ENCODE results near the gene SH3GL3.

The SH3GL3 gene

DNA sequence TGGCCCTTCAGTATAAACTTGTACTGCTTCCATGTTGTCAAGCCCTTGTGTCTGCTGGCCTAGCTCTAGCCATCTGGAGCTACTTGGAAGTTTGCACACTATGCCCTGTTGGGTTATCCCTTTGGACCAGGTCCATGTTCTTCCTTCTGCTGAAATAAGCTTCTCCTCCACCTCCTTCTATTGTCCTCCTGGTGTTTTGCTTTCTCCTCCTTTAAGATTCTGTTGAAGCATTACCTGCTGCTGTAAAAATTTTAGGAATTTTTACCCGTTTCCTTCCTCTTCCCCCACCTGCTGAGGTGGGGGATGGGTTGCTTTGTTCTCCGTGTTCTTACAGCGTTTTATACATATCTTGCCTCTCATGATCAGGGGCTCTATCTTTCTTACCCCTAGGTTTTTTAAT lies 51.7 kb downstream of the SH3GL3 start:
- Histone ChIP-seq H3K4me3 (ENCODE audit: low read length) (no peak overlapping the region), H3K27ac (ENCODE audit: low read length) (no peak overlapping the region), H3K27me3 (ENCODE audit: control insufficient read depth, insufficient read depth, low read length) (no peaks in the 10 kb centered on the region), H3K9me3 (ENCODE audit: control insufficient read depth, insufficient read depth, low read length) (no peaks in the 10 kb centered on the region; the same call in 1 of the 2 replicates), H3K36me3 (ENCODE audit: control insufficient read depth, insufficient read depth, low read length) (no peaks in the 10 kb centered on the region), H3K4me1 (ENCODE audit: control insufficient read depth, insufficient read depth, low read length) (peaks cover 3% of the 10 kb centered on the region; the same call in 1 of the 2 replicates)
- no CpG with 5 or more reads among the region's 3 CpGs for WGBS (ENCODE audit: insufficient coverage, insufficient read length)
- DNase-seq (ENCODE audit: low read depth, low spot score): peak; percentile 45

DNA sequence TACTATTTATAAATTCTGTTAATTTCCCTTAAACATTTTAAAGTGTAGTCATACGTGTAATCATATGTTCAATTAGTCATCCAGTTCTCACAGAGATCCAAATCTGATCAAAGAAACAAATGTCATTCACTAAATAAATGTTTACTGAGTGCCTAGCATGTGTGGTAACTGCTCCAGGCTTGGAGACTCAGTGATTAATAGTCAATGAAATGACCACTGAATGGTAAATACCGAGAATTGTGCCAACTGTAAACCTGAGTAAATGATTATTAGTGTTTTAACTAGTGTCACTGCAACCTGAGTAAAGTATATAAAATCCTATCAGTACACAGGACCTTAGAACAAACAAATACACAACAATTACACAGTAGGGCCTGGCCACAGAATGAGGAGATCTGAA lies 52.3 kb downstream of the SH3GL3 start:
- H3K9me3 ChIP-seq (ENCODE audit: control insufficient read depth, insufficient read depth, low read length): no peaks in the 10 kb centered on the region; the same call in 1 of the 2 replicates
- H3K36me3 ChIP-seq (ENCODE audit: control insufficient read depth, insufficient read depth, low read length): no peaks in the 10 kb centered on the region
- H3K27me3 ChIP-seq (ENCODE audit: control insufficient read depth, insufficient read depth, low read length): no peaks in the 10 kb centered on the region
- no peak overlapping the region for H3K4me3 ChIP-seq (ENCODE audit: low read length)
- no peak overlapping the region for H3K27ac ChIP-seq (ENCODE audit: low read length)
- no peak for DNase-seq (ENCODE audit: low read depth, low spot score)
- no CpG with 5 or more reads among the region's 2 CpGs for WGBS (ENCODE audit: insufficient coverage, insufficient read length)
- peaks cover 4% of the 10 kb centered on the region; the same call in 1 of the 2 replicates for H3K4me1 ChIP-seq (ENCODE audit: control insufficient read depth, insufficient read depth, low read length)

DNA sequence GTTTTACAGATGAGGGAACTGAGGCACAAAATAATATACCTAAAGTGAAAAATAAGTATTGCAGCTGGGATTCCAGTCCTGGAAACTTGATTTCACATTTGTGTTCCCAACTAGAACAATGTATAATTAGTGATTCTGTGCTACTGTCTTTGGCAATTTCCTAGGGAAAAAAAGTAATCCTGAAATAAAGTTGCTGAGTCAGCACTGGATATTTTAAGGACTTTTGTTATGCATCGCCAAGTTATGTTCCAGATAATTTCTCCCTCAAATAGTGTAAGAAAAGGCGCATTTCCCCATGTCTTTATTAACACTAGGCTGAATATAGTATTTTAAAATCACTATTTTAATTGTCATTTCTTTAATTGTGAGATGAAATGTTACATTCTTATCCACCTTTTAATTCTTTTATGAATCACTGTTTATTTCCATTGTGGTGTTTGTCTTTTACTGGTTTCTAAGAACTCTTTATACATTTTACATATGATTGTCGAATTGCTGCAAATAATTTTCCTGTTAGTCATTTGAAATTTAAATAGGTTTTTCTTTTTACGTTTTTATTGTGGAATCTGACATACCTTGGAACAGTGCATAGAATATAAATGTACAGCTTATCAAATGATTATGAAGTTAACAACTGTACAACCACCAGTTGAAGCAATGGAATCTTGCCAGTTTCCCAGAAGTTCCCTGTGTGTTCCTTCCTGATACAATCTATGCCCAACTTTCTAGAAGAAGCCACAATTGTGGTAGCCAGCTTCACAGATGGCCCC lies 56.6 kb downstream of the SH3GL3 start:
- Histone ChIP-seq H3K9me3 (ENCODE audit: control insufficient read depth, insufficient read depth, low read length) (no peaks in the 10 kb centered on the region), H3K4me3 (ENCODE audit: low read length) (no peak overlapping the region)
- WGBS (ENCODE audit: insufficient coverage, insufficient read length): no CpG with 5 or more reads among the region's 4 CpGs

DNA sequence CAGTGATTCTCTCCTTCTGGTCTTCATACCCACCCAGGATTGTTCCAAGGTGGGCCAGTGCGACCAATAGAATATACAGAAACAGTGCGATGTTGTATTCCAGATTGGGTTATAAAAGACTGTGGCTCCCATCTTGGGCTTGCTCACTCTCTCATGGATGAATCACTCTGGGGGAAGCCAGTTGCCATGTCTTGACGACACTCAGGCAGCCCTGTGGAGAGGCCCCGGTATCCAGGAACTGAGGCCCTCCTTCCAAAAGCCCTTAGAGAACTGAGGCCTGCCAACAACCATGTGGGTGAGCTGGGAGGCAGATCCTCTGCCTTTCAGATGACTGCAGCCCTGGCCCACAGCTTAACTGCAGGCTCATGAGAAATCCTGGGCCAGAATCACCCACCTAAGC lies 57.2 kb downstream of the SH3GL3 start:
- WGBS (ENCODE audit: insufficient coverage, insufficient read length): no CpG with 5 or more reads among the region's 4 CpGs
- no peak overlapping the region for H3K27ac ChIP-seq (ENCODE audit: low read length)

More for the DNA sequence above, 56.6 kb downstream of the SH3GL3 start:
- no peaks in the 10 kb centered on the region for H3K27me3 ChIP-seq (ENCODE audit: control insufficient read depth, insufficient read depth, low read length)
- H3K4me1 ChIP-seq (ENCODE audit: control insufficient read depth, insufficient read depth, low read length): peaks cover 3% of the 10 kb centered on the region; the same call in 1 of the 2 replicates
- no peak overlapping the region for H3K27ac ChIP-seq (ENCODE audit: low read length)
- no peak for DNase-seq (ENCODE audit: low read depth, low spot score)
- no peaks in the 10 kb centered on the region for H3K36me3 ChIP-seq (ENCODE audit: control insufficient read depth, insufficient read depth, low read length)

DNA sequence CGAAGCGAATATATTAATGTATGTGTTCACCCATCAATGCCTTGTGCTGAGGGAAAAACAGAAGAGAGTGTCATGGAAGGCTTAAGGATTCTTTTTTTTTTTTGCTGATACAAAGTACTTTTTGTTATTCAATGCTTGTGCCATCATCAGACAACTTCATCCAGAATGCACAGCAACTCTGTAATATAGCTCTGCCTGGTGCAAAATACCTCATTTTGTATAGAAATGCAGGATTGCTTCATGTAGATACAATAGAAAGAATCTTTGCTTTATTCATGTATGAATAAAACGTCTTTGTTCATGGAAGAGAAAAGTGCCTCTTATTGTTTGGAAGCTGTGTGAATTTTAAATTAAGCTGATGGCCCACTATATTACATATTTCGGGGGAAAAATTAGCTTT lies 62.9 kb downstream of the SH3GL3 start:
- Histone ChIP-seq H3K36me3 (ENCODE audit: control insufficient read depth, insufficient read depth, low read length) (no peaks in the 10 kb centered on the region), H3K4me1 (ENCODE audit: control insufficient read depth, insufficient read depth, low read length) (peaks cover 2% of the 10 kb centered on the region; the same call in 1 of the 2 replicates), H3K27ac (ENCODE audit: low read length) (no peak overlapping the region), H3K27me3 (ENCODE audit: control insufficient read depth, insufficient read depth, low read length) (no peaks in the 10 kb centered on the region), H3K4me3 (ENCODE audit: low read length) (no peak overlapping the region), H3K9me3 (ENCODE audit: control insufficient read depth, insufficient read depth, low read length) (no peaks in the 10 kb centered on the region)
- no peak for DNase-seq (ENCODE audit: low read depth, low spot score)
- no CpG with 5 or more reads among the region's 4 CpGs for WGBS (ENCODE audit: insufficient coverage, insufficient read length)

More for the DNA sequence above, 57.2 kb downstream of the SH3GL3 start:
- H3K4me1 ChIP-seq (ENCODE audit: control insufficient read depth, insufficient read depth, low read length): peaks cover 3% of the 10 kb centered on the region; the same call in 1 of the 2 replicates
- H3K4me3 ChIP-seq (ENCODE audit: low read length): no peak overlapping the region
- no peaks in the 10 kb centered on the region for H3K36me3 ChIP-seq (ENCODE audit: control insufficient read depth, insufficient read depth, low read length)
- H3K27me3 ChIP-seq (ENCODE audit: control insufficient read depth, insufficient read depth, low read length): no peaks in the 10 kb centered on the region
- no peaks in the 10 kb centered on the region for H3K9me3 ChIP-seq (ENCODE audit: control insufficient read depth, insufficient read depth, low read length)
- DNase-seq (ENCODE audit: low read depth, low spot score): no peak

DNA sequence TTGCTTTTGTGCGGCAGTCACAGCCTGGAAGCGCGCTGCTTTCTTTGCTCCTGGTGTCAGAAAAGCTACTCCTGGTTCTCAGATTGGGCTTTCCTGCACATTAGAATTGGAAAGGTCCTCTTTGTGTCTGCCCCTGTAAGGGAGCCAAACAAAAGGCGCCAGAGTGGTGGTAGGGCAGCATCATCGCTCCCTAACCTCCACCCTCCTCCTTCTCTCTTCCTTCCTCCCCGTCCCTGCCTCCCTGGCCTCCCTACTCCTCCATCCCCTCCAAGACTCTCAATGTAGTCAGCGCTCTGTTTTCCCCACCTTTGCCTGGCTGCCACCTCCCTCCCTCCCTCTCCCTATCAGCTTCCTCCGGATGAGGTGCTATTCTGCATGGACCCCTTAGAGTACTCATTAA lies 65.3 kb downstream of the SH3GL3 start:
- DNase-seq (ENCODE audit: low read depth, low spot score): no peak
- Histone ChIP-seq H3K27me3 (ENCODE audit: control insufficient read depth, insufficient read depth, low read length) (no peaks in the 10 kb centered on the region), H3K4me3 (ENCODE audit: low read length) (no peak overlapping the region), H3K27ac (ENCODE audit: low read length) (no peak overlapping the region), H3K9me3 (ENCODE audit: control insufficient read depth, insufficient read depth, low read length) (no peaks in the 10 kb centered on the region), H3K4me1 (ENCODE audit: control insufficient read depth, insufficient read depth, low read length) (peaks cover 2% of the 10 kb centered on the region; the same call in 1 of the 2 replicates), H3K36me3 (ENCODE audit: control insufficient read depth, insufficient read depth, low read length) (no peaks in the 10 kb centered on the region)
- no CpG with 5 or more reads among the region's 8 CpGs for WGBS (ENCODE audit: insufficient coverage, insufficient read length)

DNA sequence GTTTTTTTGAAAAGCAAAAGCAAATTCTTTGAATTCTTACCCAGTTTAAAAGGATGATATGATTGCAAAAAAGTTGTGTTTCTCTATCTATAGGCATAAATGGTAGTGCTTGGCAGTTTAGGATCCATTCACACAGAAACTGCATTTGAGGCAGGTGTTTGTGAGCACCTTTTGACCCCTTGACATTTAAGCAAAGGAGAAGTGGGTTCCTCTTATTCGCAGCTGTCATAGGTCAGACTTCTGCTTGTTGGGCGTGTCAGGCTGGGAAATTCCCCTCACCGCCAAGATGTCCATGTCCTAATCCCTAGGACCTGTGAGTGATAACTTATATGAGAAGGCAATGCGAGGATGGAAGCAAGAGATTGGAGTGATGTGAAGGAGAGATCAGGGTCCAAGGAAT lies 67.4 kb downstream of the SH3GL3 start:
- no peaks in the 10 kb centered on the region for H3K9me3 ChIP-seq (ENCODE audit: control insufficient read depth, insufficient read depth, low read length)
- WGBS (ENCODE audit: insufficient coverage, insufficient read length): no CpG with 5 or more reads among the region's 4 CpGs
- no peaks in the 10 kb centered on the region for H3K36me3 ChIP-seq (ENCODE audit: control insufficient read depth, insufficient read depth, low read length)
- no peak for DNase-seq (ENCODE audit: low read depth, low spot score)
- peaks cover 2% of the 10 kb centered on the region; the same call in 1 of the 2 replicates for H3K4me1 ChIP-seq (ENCODE audit: control insufficient read depth, insufficient read depth, low read length)
- H3K27me3 ChIP-seq (ENCODE audit: control insufficient read depth, insufficient read depth, low read length): no peaks in the 10 kb centered on the region
- H3K4me3 ChIP-seq (ENCODE audit: low read length): no peak overlapping the region
- H3K27ac ChIP-seq (ENCODE audit: low read length): no peak overlapping the region

DNA sequence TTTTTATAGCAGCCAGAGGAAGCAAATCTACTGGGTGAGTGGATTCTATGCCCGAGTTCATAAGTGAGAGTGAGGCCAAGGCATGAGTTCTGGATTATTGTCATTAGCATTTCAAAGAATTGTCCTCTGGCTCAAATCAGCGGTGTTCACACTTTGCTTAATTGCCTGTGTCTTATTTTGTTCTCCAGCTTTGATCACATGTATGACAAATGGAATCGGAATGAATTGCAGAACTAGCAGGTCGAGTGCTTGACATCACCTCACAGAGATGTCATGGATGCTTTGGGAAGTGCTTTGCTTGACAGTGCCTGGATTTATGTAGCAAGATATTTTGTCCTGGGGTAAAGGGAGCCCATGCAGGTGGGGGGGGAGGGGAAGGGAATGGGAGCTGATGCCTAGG lies 68.0 kb downstream of the SH3GL3 start:
- no CpG with 5 or more reads among the region's 4 CpGs for WGBS (ENCODE audit: insufficient coverage, insufficient read length)
- Histone ChIP-seq H3K9me3 (ENCODE audit: control insufficient read depth, insufficient read depth, low read length) (no peaks in the 10 kb centered on the region), H3K27me3 (ENCODE audit: control insufficient read depth, insufficient read depth, low read length) (no peaks in the 10 kb centered on the region), H3K36me3 (ENCODE audit: control insufficient read depth, insufficient read depth, low read length) (no peaks in the 10 kb centered on the region), H3K4me3 (ENCODE audit: low read length) (no peak overlapping the region), H3K27ac (ENCODE audit: low read length) (no peak overlapping the region), H3K4me1 (ENCODE audit: control insufficient read depth, insufficient read depth, low read length) (peaks cover 2% of the 10 kb centered on the region; the same call in 1 of the 2 replicates)
- no peak for DNase-seq (ENCODE audit: low read depth, low spot score)

DNA sequence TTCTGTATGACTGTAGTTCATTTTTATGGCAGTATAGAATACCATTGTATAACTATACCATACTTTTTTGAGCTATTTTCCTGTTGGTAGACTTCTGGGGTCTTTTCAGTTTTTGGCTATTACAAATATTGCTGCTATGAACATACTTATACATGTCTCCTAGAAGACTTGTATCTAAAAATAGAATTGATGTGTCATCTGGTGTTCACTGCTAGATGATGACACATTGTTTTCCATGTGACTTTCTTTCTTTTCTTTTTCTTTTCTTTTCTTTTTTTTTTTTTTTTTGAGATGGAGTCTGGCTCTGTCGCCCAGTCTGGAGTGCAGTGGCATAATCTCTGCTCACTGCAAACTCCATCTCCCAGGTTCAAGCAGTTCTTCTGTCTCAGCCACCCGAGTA lies 69.8 kb downstream of the SH3GL3 start:
- no CpG with 5 or more reads among the region's 2 CpGs for WGBS (ENCODE audit: insufficient coverage, insufficient read length)
- no peak overlapping the region for H3K4me3 ChIP-seq (ENCODE audit: low read length)
- no peaks in the 10 kb centered on the region for H3K36me3 ChIP-seq (ENCODE audit: control insufficient read depth, insufficient read depth, low read length)
- no peak overlapping the region for H3K27ac ChIP-seq (ENCODE audit: low read length)
- no peaks in the 10 kb centered on the region for H3K9me3 ChIP-seq (ENCODE audit: control insufficient read depth, insufficient read depth, low read length)
- DNase-seq (ENCODE audit: low read depth, low spot score): no peak
- H3K27me3 ChIP-seq (ENCODE audit: control insufficient read depth, insufficient read depth, low read length): no peaks in the 10 kb centered on the region
- H3K4me1 ChIP-seq (ENCODE audit: control insufficient read depth, insufficient read depth, low read length): no peaks in the 10 kb centered on the region

DNA sequence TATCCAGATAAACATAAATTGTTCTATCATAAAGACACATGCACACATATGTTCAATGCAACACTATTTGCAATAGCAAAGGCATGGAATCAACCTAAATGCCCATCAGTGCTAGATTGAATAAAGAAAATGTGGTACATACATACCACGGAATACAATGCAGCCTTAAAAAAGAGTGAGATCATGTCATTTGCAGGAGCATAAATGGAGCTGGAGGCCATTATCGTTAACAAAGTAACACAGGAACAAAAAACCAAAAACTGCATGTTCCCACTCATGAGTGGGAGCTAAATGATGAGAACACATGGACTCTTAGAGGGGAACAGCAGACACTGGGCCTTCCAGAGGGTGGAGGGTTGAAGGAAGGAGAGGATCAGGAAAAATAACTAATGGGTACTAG lies 79.2 kb downstream of the SH3GL3 start:
- no CpG with 5 or more reads among the region's 2 CpGs for WGBS (ENCODE audit: insufficient coverage, insufficient read length)
- Histone ChIP-seq H3K27me3 (ENCODE audit: control insufficient read depth, insufficient read depth, low read length) (no peaks in the 10 kb centered on the region), H3K4me1 (ENCODE audit: control insufficient read depth, insufficient read depth, low read length) (no peaks in the 10 kb centered on the region; the same call in 1 of the 2 replicates), H3K4me3 (ENCODE audit: low read length) (no peak overlapping the region), H3K9me3 (ENCODE audit: control insufficient read depth, insufficient read depth, low read length) (no peaks in the 10 kb centered on the region), H3K27ac (ENCODE audit: low read length) (no peak overlapping the region), H3K36me3 (ENCODE audit: control insufficient read depth, insufficient read depth, low read length) (no peaks in the 10 kb centered on the region)
- no peak for DNase-seq (ENCODE audit: low read depth, low spot score)

All from iPS DF 6.9 (cell line).